Ramos (cell line): ENCODE measurements around the gene NME1.

Source experiments
- in situ Hi-C: fragments of 300-500 bp; cut with MboI; formaldehyde crosslinking; loops from one replicate; pipeline ENCODE4 v1.14.3; 2022; ENCODE audit warnings: low sequenced_read_pairs; ENCODE audit not compliant: unreplicated experiment

Gene NME1

DNA sequence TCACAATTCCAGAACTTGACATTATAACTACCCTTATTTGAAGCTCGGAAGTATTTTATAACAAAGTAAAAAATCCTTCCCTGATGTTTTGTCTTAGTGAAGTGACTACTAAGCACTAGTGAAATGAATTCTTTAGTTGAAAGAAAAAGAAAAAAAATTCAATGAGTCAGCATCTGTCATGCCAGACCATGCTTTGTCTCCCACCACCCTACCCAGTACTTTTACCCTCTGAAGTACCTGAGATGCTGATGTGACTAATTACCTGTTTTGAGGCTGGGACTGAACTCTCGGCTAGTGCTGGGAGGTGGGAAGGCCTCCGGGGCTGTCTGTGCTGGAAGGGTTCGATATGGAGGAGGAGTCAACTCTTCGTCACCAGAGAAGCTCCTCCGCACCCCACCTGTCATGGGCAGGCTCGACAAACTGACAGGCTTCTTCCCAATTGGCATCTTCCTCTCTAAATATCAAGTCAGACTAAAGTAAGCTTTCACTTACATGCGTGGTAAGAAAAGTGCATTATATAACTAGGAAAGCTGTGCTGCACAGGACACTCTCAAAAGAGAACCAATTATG lies 32.5 kb downstream of the NME1 start:
- in situ Hi-C loops, result no loop called here

DNA sequence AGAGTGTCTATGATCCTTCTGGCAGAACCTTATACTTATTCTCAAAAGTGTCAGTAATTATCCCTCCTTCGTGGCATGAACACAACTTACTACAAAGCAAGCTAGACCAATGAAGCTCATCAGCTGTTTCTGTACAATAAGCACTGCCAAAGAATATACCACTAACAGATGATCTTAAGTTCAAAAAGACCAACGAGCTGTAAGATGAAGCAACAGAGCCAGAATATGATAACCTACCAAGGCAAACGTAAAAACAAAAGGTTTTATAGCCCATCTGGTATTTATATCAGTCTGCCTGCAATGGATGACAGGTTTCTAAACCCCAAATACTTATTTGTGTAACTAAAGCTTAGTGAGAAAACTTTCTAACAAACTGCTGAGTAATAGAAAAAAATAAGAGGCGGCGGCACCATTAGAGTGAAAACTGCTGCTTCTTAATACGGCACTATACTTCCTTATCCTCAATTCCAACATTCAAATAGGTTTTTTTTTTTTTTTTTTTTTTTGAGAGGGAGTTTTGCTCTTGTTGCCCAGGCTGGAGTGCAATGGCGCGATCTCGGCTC lies 35.0 kb downstream of the NME1 start:
- in situ Hi-C loops, result no loop called here

DNA sequence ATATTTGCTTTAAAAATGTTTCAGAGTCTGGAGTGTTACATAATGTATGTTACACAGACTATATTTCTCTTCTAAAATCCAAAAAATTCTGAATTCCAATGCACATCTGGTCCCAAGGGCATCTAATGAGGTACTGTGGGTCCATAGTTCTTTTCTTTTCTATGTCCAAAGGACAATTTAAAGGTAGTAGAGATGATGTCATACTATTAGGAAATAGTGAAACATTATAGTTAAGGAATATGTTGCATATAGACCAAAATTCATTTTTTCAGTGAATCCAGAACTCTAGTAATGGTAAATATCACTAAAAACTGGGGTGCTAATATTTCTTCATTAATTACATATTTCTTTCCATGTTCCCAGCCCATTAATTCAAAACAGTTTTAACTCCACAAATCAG lies 35.8 kb downstream of the NME1 start:
- in situ Hi-C loops, result no loop called here

DNA sequence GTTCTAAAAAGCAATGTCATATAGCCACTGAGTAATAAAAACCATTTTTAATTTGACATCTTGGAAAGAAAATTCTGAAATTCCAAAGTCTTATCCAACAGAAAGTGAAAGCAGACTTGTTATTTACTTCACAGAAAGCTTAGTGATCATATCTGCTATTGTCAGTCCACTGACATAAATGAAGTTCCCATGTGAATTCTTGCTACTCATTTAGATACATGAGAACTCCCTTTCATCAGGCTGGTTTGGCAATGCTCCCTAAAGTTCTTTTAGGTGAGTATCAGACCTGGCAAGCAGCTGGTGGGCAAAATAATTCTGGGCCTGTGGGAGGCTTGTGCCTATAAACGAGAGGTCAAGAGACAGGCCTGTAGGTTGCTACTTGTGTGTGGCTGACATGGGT lies 36.3 kb downstream of the NME1 start:
- in situ Hi-C loops, result no loop called here

DNA sequence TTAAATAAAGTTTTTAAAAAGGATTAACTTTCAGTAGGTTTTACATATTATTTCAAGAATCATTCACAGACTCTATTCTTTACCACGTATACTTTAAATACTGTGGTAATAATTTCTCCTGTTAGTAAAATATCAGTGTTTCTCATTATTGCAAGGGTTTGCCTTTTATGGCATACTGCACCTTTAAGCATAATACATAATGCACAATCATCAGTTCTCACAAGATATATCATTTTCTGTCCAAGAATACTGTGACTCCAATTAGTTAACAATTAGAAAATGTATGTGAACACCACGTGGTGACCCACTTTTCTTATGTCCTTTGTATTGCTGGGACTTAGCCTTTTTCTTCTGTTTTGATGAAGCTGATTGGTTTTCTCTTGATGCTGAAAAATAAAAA lies 38.5 kb downstream of the NME1 start:
- in situ Hi-C loops, result no loop called here

DNA sequence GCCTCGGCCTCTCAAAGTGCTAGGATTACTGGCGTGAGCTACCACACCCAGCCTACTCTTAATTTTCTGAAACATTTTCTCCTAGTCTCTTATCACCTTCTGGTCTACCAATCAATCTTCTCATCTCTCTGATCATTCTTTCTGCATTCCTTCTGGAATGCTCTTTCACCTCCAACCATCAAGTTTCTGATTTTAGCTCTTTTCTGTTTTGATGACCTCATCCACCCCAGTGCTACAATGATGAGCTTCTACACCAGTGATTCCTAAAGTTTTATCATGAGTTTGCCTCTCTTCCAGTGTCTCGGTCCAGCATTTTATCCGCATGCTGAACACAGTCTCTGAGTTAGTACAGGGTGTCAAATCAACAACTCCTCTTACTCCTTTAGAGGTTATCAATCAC lies 44.4 kb downstream of the NME1 start:
- in situ Hi-C loops, result no loop called here

DNA sequence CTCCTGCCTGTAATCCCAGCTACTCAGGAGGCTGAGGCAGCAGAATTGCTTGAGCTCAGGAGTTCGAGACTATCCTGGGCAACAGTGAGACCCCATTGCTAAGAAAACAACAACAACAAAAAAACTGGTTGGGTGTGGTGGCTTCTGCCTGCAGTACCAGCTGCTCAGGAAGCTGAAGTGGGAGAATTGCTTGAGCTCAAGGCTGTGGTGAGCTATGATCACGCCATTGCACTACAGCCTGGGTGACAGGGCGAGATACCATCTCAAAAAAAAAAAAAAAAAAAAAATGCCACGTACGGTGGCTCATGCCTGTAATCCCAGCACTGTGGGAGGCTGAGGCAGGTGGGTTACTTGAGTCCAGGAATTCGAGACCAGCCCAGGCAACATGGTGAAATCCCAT lies 46.9 kb downstream of the NME1 start:
- in situ Hi-C loops, result no loop called here

DNA sequence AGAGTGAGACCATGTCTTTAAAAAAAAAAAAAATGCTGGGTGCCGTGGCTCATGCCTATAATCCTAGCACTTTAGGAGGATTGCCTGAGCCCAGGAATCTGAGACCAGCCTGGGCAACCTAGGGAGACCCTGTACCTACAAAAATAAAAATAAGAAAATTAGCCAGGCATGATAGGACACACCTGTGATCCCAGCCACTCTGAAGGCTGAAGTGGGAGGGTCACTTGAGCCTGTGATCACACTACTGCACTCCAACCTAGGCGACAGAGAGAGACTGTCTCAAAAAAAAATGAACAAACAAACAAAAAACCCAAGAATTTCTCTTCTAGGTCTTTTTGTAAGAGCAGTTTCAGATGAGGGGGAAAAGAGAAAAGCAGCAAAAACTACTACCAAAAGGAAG lies 47.5 kb downstream of the NME1 start:
- in situ Hi-C loops, result no loop called here

DNA sequence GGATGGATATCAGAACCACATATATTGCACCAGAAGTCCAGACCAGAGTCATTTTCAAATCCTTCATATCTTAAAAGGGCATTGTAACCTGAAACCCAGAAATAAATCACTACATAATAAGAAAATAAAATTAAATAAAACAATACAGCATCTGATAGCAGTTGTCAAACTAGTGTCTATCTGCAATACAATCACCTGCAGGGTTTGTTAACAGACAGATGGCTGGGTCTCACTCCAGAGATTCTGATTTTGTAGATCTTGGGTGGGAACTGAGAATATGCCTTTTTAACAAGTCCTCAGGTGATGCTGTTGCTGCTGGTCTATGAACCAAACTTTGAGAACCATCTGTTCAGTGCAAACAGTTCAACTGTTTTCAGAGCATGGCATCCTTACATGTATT lies 50.5 kb downstream of the NME1 start:
- in situ Hi-C loops, result no loop called here
